ENCODE measurements around the gene CENPP. TPM values are rescaled to one million over a fixed set of nuclear protein-coding genes. Genes with fewer than 3 reads are reported as not detected.

CENPP gene
- total and polyA plus RNA-seq, 8 donors: 0.46 to 2.7 (median 1.9) TPM

GRCh38 chr9:92614763-92615461, 289.2 kb downstream of the CENPP start:
- DNase-seq: no peak
- peaks cover 0 to 8% (median 0%) of the 10 kb centered on the region in 3 donors for H3K36me3 ChIP-seq
- no peak for ATAC-seq
- WGBS, 2 donors: 88 to 89% methylated on average over 17 of the region's 17 CpGs
- H3K4me1 ChIP-seq: peaks cover 0 to 5% (median 4%) of the 10 kb centered on the region in 3 donors
- FAIRE-seq: no peak
- no peak overlapping the region for H3K4me3 ChIP-seq
- H3K27me3 ChIP-seq: no peaks in the 10 kb centered on the region
- intact Hi-C loops (cut with DNase I): no loop called here
- no peaks in the 10 kb centered on the region for H3K9me3 ChIP-seq
- H3K27ac ChIP-seq: no peak overlapping the region
- no peak for TF ChIP-seq CTCF (IDR thresholded peaks at IDR 0.05)

DNA sequence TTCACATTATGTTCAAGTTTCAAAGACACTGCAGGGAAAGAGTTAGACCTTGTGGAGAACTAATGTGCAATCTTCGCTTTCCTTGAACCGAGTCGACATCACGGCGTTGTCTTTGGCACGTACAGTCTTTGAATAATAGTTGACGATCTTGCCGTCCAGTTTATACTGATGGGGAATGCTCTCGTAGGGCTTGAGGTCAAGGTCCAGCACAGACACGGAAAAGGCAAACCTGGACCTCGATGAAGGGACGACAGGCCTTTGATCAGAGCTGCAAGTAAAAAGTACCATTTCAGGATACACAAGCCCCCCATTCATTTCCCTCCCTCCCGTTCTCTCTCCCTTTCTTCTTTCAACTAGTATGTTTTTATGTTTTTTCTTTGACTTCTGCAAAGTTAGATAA, 290.0 kb downstream of the CENPP start:
- 86 to 89% methylated on average over 13 of the region's 13 CpGs for WGBS, 2 donors
- peaks cover 0 to 8% (median 0%) of the 10 kb centered on the region in 3 donors for H3K36me3 ChIP-seq
- ATAC-seq (no peak), DNase-seq (no peak), FAIRE-seq (no peak)
- H3K4me1 ChIP-seq: peaks cover 0 to 5% (median 4%) of the 10 kb centered on the region in 3 donors
- TF ChIP-seq CTCF (IDR thresholded peaks at IDR 0.05): no peak
- no peaks in the 10 kb centered on the region for H3K9me3 ChIP-seq
- no peak overlapping the region for H3K4me3 ChIP-seq
- H3K27me3 ChIP-seq: no peaks in the 10 kb centered on the region
- intact Hi-C loops (cut with DNase I): no loop called here
- no peak overlapping the region for H3K27ac ChIP-seq

- ATAC-seq: no peak
- H3K4me1 ChIP-seq: peaks cover 0 to 5% (median 4%) of the 10 kb centered on the region in 3 donors
- 86 to 87% methylated on average over 11 of the region's 11 CpGs for WGBS, 2 donors
Observed at GRCh38 chr9:92616199-92616641, 290.5 kb downstream of the CENPP start.

DNA sequence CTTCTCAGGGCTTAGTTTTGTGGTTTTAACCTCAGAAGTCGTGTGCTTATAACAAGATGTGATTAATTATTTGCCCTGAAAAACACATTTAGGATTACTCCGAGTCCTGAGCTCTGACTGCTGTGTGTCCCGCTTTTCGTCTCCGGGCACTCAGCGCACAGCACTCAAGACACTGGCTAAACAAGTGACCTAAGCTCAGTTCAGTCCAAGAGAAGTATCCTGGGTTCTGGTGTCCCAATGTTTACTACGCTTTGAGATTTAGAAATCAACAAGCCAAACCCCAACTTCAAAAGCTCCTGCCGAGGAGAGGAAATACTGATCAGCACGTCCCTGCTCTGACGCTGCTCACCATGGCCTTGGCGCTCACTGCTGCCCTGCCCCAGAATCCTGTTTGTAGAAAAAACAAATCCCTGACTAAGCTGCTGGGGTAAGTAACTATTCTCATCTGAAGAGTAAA, 290.9 kb downstream of the CENPP start:
- DNase-seq (no peak), ATAC-seq (peak in 3 of 4 donors; percentile 15 to 32 (median 31)), FAIRE-seq (no peak)
- WGBS, 2 donors: 88 to 89% methylated on average over 11 of the region's 11 CpGs
- peak overlapping the region in 2 of 4 donors; percentile 11 to 37 for H3K27ac ChIP-seq
- H3K9me3 ChIP-seq: no peaks in the 10 kb centered on the region
- H3K4me1 ChIP-seq: peaks cover 0 to 5% (median 4%) of the 10 kb centered on the region in 3 donors
- intact Hi-C loops (cut with DNase I): no loop called here
- no peak overlapping the region for H3K4me3 ChIP-seq
- H3K36me3 ChIP-seq: peaks cover 0 to 8% (median 0%) of the 10 kb centered on the region in 3 donors
- no peaks in the 10 kb centered on the region for H3K27me3 ChIP-seq
- TF ChIP-seq CTCF (IDR thresholded peaks at IDR 0.05): no peak

More at GRCh38 chr9:92616199-92616641, 290.5 kb downstream of the CENPP start:
- TF ChIP-seq CTCF (IDR thresholded peaks at IDR 0.05): no peak
- peak overlapping the region in 1 of 4 donors; percentile 11 for H3K27ac ChIP-seq
- no peaks in the 10 kb centered on the region for H3K27me3 ChIP-seq
- H3K4me3 ChIP-seq: no peak overlapping the region
- intact Hi-C loops (cut with DNase I): no loop called here
- H3K9me3 ChIP-seq: no peaks in the 10 kb centered on the region
- no peak for FAIRE-seq
- peaks cover 0 to 8% (median 0%) of the 10 kb centered on the region in 3 donors for H3K36me3 ChIP-seq
- no peak for DNase-seq
